DND-41 (cell line): ENCODE results near the gene NT5C3A.
A peak's percentile ranks its signal among the peaks of the same experiment; 100 is the strongest.

Source experiments
- ATAC-seq: fragments of 200-7000 bp; cut with Tn5 transposase; 3 replicates; pipeline ENCODE4 v1.9.1; 2021; ENCODE audit warnings: low read depth; ENCODE audit not compliant: insufficient read depth
- DNase-seq: peaks from one replicate; pipeline ENCODE4 v3.0.0-alpha.2; 2020
- H2AFZ ChIP-seq: 2 replicates; pipeline ENCODE4 v1.6.0; 2012; ENCODE audit warnings: low read depth, low read length
- H3K27ac ChIP-seq: 2 replicates; pipeline ENCODE4 v1.5.1; 2012; ENCODE audit warnings: low read length, inconsistent platforms
- H3K27me3 ChIP-seq: fragments of 200-600 bp; sonication (generic); 2 replicates; pipeline ENCODE4 v1.6.0; 2012; ENCODE audit warnings: low read length, mild to moderate bottlenecking, inconsistent platforms; ENCODE audit not compliant: insufficient read depth, poor library complexity
- H3K36me3 ChIP-seq: 2 replicates; pipeline ENCODE4 v1.5.1; 2012; ENCODE audit warnings: low read length, inconsistent platforms; ENCODE audit not compliant: insufficient read depth
- H3K4me1 ChIP-seq: 2 replicates; pipeline ENCODE4 v1.5.1; 2012; ENCODE audit warnings: mild to moderate bottlenecking, low read length; ENCODE audit not compliant: insufficient read depth
- H3K4me2 ChIP-seq: 2 replicates; pipeline ENCODE4 v1.6.0; 2012; ENCODE audit warnings: mild to moderate bottlenecking, moderate library complexity, low read length, inconsistent platforms; ENCODE audit not compliant: insufficient read depth
- H3K4me3 ChIP-seq, 2 experiments: fragments of 200-600 bp in 1 of 2; shearing (Covaris generic) in 1 of 2; 2 replicates each; pipeline ENCODE4 v1.5.1; 2012 to 2016; ENCODE audit warnings: inconsistent platforms in 2 of 2, low read length in 2 of 2, mild to moderate bottlenecking in 2 of 2, low read depth in 1 of 2, moderate library complexity in 1 of 2
- H3K79me2 ChIP-seq: 2 replicates; pipeline ENCODE4 v1.6.0; 2012; ENCODE audit warnings: low read length, inconsistent platforms; ENCODE audit not compliant: insufficient read depth
- H3K9ac ChIP-seq: 2 replicates; pipeline ENCODE4 v1.6.0; 2012; ENCODE audit warnings: low read depth, mild to moderate bottlenecking, inconsistent platforms, low read length, moderate library complexity
- H3K9me3 ChIP-seq: 2 replicates; pipeline ENCODE4 v1.5.1; 2012; ENCODE audit warnings: low read length, moderate library complexity, mild to moderate bottlenecking, inconsistent platforms; ENCODE audit not compliant: insufficient read depth, severe bottlenecking
- H4K20me1 ChIP-seq: 2 replicates; pipeline ENCODE4 v1.6.0; 2012; ENCODE audit warnings: low read length; ENCODE audit not compliant: insufficient read depth
- CTCF ChIP-seq: IDR thresholded peaks from 2 replicates; pipeline ENCODE4 v1.5.1; 2012; ENCODE audit warnings: borderline replicate concordance, low read length, moderate library complexity, mild to moderate bottlenecking; ENCODE audit not compliant: poor library complexity, severe bottlenecking; ENCODE audit errors: extremely low read depth
- EZH2 ChIP-seq: IDR thresholded peaks from 3 replicates; pipeline ENCODE4 v1.6.1; 2012; ENCODE audit warnings: borderline replicate concordance, low read depth, mild to moderate bottlenecking, moderate library complexity, low read length, inconsistent platforms; ENCODE audit not compliant: severe bottlenecking

The NT5C3A gene

GRCh38 chr7:33079096-33079495 lies 16.5 kb upstream of the NT5C3A start:
- H3K36me3 ChIP-seq, result no peaks in the 10 kb centered on the region
- H3K9me3 ChIP-seq, result no peaks in the 10 kb centered on the region
- H3K27me3 ChIP-seq, result peaks cover 5% of the 10 kb centered on the region
- H3K4me2 ChIP-seq, result no peak overlapping the region
- H3K9ac ChIP-seq, result no peak overlapping the region
- no peak overlapping the region for H2AFZ ChIP-seq
- no peak overlapping the region for H3K4me3 ChIP-seq
- H3K27ac ChIP-seq, result no peak overlapping the region
- no peak for TF ChIP-seq CTCF
- no peak for TF ChIP-seq EZH2
- H4K20me1 ChIP-seq, result no peaks in the 10 kb centered on the region
- no peaks in the 10 kb centered on the region for H3K79me2 ChIP-seq
- DNase-seq (no peak), ATAC-seq (no peak)
- H3K4me1 ChIP-seq, result no peaks in the 10 kb centered on the region

- TF ChIP-seq EZH2 (no peak), CTCF (no peak)
- Histone ChIP-seq H2AFZ (no peak overlapping the region), H3K79me2 (no peaks in the 10 kb centered on the region), H3K9me3 (no peaks in the 10 kb centered on the region), H3K27ac (no peak overlapping the region), H3K4me1 (no peaks in the 10 kb centered on the region), H4K20me1 (no peaks in the 10 kb centered on the region), H3K36me3 (no peaks in the 10 kb centered on the region), H3K4me2 (no peak overlapping the region), H3K4me3 (no peak overlapping the region), H3K9ac (no peak overlapping the region), H3K27me3 (peaks cover 5% of the 10 kb centered on the region)
- ATAC-seq, result peak; percentile 50; the same call in 1 of the 3 replicates
- DNase-seq, result no peak
Measured at GRCh38 chr7:33076737-33077136, 14.2 kb upstream of the NT5C3A start.

GRCh38 chr7:33075818-33076518 lies 13.4 kb upstream of the NT5C3A start:
- H3K4me2 ChIP-seq, result no peak overlapping the region
- H3K27ac ChIP-seq, result no peak overlapping the region
- no peaks in the 10 kb centered on the region for H3K79me2 ChIP-seq
- H3K4me1 ChIP-seq, result no peaks in the 10 kb centered on the region
- H2AFZ ChIP-seq, result no peak overlapping the region
- H3K36me3 ChIP-seq, result no peaks in the 10 kb centered on the region
- H4K20me1 ChIP-seq, result no peaks in the 10 kb centered on the region
- peaks cover 5% of the 10 kb centered on the region for H3K27me3 ChIP-seq
- ATAC-seq (no peak), DNase-seq (no peak)
- no peak overlapping the region for H3K9ac ChIP-seq
- H3K9me3 ChIP-seq, result peaks cover 3% of the 10 kb centered on the region
- TF ChIP-seq EZH2, result no peak
- TF ChIP-seq CTCF, result no peak
- H3K4me3 ChIP-seq, result no peak overlapping the region

- H4K20me1 ChIP-seq, result no peaks in the 10 kb centered on the region
- ATAC-seq (no peak), DNase-seq (no peak)
- H3K9ac ChIP-seq, result no peak overlapping the region
- no peaks in the 10 kb centered on the region for H3K36me3 ChIP-seq
- no peak overlapping the region for H3K4me3 ChIP-seq
- H3K4me2 ChIP-seq, result no peak overlapping the region
- no peaks in the 10 kb centered on the region for H3K4me1 ChIP-seq
- no peak overlapping the region for H3K27ac ChIP-seq
- no peaks in the 10 kb centered on the region for H3K79me2 ChIP-seq
- H3K27me3 ChIP-seq, result peaks cover 5% of the 10 kb centered on the region
- H3K9me3 ChIP-seq, result peaks cover 14% of the 10 kb centered on the region
- H2AFZ ChIP-seq, result no peak overlapping the region
- TF ChIP-seq CTCF, result no peak
- no peak for TF ChIP-seq EZH2
Measured at GRCh38 chr7:33073243-33073642, 10.7 kb upstream of the NT5C3A start.
